ENCODE results near the gene NDEL1.

NDEL1 gene

DNA sequence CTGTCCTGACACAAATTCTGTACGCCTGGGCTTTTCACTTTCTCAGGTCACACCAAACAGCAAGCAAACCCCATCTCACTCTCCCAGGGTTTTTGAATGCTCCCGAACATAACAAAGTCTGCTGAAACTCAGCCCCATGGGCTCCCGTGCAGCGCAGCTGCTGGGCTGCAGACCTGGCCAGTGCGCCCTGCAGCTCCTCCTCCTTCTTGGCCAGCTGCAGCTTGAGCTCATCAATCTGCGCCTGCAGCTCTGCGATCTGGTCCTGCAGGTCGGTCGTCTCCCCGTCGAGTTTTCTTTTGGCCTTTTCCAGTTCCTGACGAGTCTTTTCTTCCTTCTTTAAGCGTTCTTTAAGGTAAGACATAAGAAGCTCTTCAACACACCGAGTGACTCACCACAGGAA, 70.5 kb downstream of the NDEL1 start:
- no peak for DNase-seq

DNA sequence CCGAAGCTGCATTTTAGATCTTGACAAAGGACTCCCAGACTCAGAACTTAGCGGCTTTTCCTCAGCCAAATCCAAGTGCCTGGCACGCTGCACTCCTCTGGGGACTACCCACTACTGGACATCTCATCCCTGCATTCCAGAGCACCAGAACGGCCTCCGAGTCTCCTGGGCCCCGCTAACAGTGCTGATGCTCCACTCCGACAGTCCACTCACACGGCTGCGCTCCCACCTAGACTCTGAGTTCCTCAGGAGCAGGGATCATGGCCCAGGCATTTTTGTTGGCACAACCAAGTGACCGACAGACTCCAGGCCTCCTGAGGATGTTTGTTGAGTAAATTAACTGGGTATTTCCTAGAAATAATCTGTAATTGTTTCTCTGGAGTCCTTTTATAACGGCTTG, 79.1 kb downstream of the NDEL1 start:
- no peak for DNase-seq

All from CD4-positive, alpha-beta T cell treated with Interleukin-15 for 1 hour (primary cell).